IPS-NIHi11 (cell line): ENCODE data around the gene GASK1B.
A peak's percentile ranks its signal among the peaks of the same experiment; 100 is the strongest.

Experiments
- DNase-seq: peaks from one replicate; pipeline ENCODE4 v3.0.0; 2012; ENCODE audit warnings: mixed read lengths, low spot score

Gene GASK1B

GRCh38 chr4:158172261-158173258 is at the start of gene GASK1B:
GASK1B (minus strand) TSS chr4:158173025; CDS start chr4:158171375, 1,650 bp downstream.
- peak; percentile 41 for DNase-seq

GRCh38 chr4:158219623-158220022 is 46.8 kb upstream of the GASK1B start:
- DNase-seq: no peak

- no peak for DNase-seq
Observed at GRCh38 chr4:158217763-158218162, 44.9 kb upstream of the GASK1B start.

GRCh38 chr4:158214856-158215255 is 42.0 kb upstream of the GASK1B start:
- DNase-seq: no peak

- DNase-seq: no peak
Observed at GRCh38 chr4:158213466-158213865, 40.6 kb upstream of the GASK1B start.

- no peak for DNase-seq
Observed at GRCh38 chr4:158211222-158211621, 38.4 kb upstream of the GASK1B start.

- DNase-seq: peak; percentile 88
Observed at GRCh38 chr4:158209825-158210807, 37.3 kb upstream of the GASK1B start, which contains the start of gene TMEM144. TMEM144 (plus strand) TSS chr4:158210486; CDS start chr4:158212668, 2,182 bp downstream.

- DNase-seq: no peak
Observed at GRCh38 chr4:158208963-158209640, 36.3 kb upstream of the GASK1B start.

GRCh38 chr4:158203929-158204328 is 31.1 kb upstream of the GASK1B start:
- no peak for DNase-seq

- DNase-seq: no peak
Observed at GRCh38 chr4:158203436-158203835, 30.6 kb upstream of the GASK1B start.

- DNase-seq: no peak
Observed at GRCh38 chr4:158202481-158202880, 29.7 kb upstream of the GASK1B start.

GRCh38 chr4:158201876-158202275 is 29.1 kb upstream of the GASK1B start:
- no peak for DNase-seq

- DNase-seq: no peak
Observed at GRCh38 chr4:158201322-158201721, 28.5 kb upstream of the GASK1B start.

- DNase-seq: no peak
Observed at GRCh38 chr4:158200214-158200613, 27.4 kb upstream of the GASK1B start.

- no peak for DNase-seq
Observed at GRCh38 chr4:158197194-158197776, 24.5 kb upstream of the GASK1B start.

GRCh38 chr4:158195297-158195696 is 22.5 kb upstream of the GASK1B start:
- DNase-seq: no peak

- peak; percentile 65 for DNase-seq
Observed at GRCh38 chr4:158193171-158193749, 20.4 kb upstream of the GASK1B start.

GRCh38 chr4:158192439-158193158 is 19.8 kb upstream of the GASK1B start:
- DNase-seq: no peak

- DNase-seq: no peak
Observed at GRCh38 chr4:158190718-158191117, 17.9 kb upstream of the GASK1B start.

GRCh38 chr4:158189422-158189821 is 16.6 kb upstream of the GASK1B start:
- no peak for DNase-seq
